ENCODE results near the gene ACOT7.

ACOT7 gene

DNA sequence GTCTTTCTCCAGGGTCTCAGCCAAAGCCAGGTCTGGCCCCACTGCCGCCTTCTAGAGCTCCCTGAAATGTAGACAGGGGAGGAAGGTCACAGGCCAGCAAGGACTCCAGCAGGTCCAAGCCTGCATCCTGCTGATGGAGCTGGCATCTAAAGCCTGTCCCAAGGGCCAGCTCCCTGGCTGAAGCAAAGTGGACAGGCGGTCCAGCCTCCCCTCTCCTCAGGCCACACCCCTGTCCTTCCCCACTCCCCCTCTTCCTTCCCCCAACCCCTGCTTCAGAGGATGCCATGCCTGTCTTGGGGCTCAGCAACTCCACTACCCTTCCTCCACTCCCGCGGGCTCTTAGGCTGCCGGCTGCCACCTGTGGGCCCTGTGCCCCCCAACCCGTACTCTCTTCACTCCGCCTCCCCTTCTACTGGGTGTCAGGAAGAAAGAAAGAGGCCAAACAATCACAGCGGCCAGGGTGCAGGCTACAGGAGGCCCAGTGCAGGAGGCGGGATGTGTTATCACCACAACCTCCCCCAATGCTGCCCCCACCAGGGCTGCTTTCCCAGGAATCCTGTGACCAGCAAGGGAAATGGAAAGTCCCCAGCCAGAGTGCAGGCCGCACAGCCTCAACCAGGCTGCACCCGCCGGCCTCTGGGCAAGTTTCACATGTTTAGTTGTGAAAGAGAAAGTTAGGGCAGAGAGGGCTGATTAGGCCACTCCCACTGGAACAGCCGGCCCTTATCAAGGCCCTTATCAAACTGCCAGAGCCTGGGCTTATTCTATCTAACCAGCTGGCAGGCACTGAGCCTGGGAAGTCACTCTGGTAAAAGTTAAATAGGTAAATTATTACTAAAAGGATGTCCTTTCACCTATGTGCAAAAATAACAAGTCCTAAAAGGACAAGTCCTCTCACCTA is 34.1 kb downstream of the ACOT7 start:
- FAIRE-seq: no peak

DNA sequence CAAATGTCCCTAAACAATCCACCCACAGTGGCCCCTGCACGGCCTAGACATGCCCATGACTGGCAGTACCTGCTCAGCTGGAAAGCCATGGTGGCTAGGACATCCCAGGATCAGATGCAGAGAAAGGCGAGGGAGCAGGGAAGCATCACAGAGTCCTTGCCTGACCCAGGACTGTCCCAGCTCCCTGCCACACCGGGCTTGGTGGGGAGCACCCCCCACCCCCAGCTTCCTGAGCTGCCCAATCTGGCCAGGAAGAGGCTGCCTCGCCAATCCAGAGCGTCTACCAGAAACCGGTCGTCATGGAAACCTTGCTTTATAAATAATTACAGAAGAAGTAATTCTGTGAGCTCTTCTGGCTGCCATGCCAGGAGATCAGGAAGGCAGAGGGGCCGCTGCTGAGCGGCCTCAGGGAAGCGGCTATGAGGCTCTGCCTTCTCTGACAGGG is 34.8 kb downstream of the ACOT7 start:
- FAIRE-seq: no peak

DNA sequence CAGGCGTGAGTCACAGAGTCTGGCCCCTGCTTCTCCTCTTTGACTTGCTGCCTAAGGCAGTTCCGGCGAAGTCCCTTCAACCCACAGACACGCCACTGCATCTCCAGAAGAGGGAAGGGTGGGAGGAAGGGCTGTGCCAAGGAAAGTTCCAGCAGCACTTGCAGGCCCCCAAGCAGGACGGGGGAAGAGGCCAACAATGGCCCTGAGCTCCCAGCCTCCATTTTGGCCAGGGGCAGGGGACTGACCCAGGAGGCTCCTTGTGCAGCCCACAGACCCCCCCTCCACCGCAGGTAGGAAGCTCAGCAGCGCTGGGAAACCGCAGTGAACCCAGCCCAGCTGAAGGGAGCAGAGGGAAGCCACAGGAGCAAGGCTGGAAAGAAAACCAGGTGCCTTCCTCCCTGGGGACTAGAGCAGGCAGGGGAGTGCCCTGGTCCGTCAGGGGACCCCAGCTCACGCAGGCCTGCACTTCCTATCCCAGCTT is 35.4 kb downstream of the ACOT7 start:
- no peak for FAIRE-seq

DNA sequence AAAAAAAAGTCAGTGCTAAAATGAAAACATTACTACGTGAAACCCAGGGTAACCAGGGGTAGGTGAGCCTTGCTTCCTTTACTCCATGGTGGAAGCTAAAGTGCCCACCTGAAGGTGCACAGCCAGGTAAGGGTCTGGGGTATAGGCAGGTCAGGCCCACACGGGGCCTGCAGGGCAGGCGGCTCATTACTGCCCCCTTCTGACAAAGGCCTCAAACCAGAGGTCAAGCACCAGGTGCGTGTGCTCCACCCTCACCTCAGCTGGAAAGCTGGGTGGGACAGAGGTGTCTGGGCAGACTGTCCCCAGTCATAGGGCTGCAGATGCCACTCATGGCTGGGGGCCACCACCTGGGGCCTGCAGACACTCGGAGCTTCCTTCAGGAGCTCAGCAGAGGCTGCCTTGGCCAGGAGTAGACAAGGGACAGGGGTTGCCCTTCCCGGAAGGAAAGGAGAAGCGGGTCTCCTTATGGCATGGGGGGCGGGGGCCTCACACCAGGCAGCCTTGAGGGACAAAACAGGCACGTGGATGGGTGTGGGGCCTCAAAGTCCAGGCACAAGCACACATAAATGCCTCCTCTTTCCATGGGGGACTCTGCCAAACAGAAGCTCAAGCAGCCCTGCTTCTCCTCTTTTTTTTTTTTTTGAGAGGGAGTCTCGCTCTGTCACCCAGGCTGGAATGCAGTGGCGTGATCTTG is 36.2 kb downstream of the ACOT7 start:
- FAIRE-seq: no peak

DNA sequence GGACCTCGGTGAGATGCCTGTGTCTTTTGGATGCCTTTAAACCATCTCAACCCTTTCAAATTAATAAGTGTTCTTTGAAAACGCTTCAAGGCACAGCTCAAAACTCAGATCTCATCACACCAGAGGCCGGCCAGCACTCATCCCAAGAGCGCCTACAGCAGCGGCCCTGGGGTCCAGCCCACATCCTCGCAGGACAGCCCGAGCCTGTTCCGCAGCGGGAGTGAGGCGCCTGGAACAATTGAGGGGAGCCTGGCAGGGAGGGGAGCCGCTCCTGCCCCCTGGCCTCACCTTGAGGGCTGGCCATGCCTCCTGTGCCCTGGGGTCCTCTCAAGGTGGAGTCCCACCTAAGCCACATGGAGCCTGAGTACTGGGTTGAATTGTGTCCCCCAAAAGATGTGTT is 37.9 kb downstream of the ACOT7 start:
- FAIRE-seq: no peak

DNA sequence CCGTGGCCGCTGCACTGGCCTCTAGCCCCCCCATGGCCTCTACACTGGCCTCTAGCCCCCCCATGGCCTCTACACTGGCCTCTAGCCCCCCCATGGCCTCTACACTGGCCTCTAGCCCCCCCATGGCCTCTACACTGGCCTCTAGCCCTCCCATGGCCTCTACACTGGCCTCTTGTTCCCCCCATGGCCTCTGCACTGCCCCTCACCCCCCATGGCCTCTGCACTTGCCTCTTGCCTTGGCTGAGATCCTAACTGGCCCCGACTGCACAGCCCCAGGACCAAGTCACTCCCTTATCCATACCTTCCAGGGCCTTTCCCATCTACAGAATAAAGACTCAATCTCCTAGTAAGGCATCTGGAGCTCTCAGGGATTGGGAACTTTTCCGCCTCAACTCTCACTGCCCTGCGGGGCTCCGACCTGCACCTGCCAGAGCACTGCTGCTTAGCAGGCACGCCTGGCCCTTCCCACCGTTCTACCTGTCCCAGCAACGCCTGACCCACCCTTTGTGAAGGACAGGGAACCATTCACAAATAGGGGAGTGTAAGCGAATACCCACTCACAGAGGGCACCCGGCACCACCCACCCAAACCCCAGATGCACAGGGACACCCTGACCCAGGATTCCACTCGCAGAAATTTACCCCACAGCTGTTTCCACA is 38.8 kb downstream of the ACOT7 start:
- FAIRE-seq: no peak

DNA sequence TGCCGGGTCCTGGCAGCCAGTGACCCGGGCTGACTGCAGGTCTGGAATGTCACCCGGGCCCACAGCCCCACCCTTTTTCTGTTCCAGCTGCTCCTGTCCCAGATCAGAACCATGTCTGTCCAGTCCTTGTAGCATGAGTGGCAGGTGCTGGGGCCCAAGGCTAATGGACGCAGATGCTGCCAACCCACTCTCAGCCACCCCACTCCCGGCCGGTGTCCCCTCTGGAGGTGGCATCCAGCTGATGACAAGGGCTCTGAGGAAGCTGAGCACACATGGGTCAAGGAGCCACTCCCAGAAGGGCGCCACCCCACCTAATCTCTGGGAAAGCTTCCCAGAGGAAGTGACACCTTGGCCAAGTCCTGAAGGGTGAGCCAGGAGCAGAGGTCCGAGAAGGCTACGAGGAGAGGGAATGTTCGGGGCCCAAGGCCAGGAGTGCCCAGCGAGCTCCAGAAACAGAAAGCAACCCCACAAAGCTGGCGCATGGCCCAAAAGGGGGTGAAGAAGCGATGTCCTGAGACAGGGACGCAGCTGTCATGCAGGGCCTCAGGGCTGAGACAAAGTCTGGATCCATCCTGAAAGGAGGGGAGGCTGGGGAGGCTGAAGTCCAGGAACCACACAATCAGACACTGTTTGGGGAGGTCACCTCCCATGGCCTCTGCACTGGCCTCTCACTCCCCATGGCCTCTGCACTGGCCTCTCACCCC is 39.5 kb downstream of the ACOT7 start:
- no peak for FAIRE-seq

DNA sequence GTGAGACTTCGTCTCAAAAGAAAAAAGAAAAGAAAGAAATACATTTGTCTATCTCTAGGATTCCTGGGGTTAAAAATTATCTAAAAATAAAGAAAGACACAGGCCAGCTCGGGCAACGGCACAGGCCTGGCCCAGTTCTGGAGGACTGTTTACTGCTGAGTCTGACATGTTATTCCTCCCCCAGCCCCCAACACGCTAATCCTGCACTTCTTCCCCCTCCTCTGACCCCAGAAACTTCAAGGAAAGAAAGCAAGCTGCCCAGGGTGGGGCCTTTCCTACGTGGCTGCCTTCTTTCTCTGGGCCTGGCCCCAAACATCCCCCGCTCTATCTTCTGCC is 40.0 kb downstream of the ACOT7 start:
- no peak for FAIRE-seq

DNA sequence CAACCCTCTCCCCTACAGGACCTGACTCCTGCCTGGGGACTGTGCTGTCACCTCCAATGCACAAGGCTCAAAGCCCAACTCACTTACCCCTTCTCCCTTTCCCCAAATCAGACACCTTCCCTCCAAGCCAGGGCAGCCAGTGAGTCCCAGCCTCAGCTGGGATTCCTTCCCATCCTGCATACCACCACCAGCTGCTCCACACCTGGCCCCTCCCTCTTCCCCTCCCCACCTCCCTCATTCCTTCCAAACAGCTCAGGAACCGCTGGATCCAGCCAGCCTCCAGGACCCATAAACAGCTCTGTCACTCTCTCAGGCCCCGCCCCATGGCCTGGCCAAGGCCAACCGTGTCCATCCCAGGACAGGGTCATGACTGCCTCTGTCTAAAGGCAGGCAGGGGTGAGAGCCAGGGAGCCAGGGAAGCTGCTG is 41.4 kb downstream of the ACOT7 start:
- FAIRE-seq: no peak

DNA sequence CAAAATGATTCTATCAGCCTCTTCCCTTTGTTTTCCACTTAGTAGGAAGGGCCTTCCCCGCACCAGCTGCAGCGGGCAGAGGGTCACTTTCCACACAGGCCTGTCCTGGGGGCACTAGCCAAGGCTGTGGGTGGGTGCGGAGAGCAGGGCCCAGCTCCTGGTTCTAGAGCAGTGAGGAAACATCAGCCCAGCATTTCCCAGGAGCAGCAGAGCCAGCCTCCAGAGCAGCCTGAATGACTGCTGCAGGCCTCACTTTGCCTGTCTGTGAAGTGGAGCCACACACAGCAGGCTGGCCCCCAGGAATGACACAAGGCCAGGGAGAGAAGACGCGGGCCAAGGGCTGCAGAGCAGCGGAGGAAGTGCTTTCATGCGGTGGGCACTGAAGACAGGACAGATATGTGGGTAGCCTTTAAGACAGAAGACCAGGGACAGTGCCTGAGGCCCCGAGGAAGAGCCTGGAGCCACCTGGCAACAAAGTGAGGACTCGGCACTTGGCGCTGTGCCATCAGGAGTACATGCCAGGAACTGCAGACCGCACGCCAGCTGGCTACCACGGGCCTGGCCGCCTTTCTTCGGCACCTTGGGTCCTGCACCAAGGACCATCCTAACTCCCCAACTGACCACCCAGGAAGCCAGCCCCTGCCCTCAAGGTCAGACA is 42.0 kb downstream of the ACOT7 start:
- no peak for FAIRE-seq

DNA sequence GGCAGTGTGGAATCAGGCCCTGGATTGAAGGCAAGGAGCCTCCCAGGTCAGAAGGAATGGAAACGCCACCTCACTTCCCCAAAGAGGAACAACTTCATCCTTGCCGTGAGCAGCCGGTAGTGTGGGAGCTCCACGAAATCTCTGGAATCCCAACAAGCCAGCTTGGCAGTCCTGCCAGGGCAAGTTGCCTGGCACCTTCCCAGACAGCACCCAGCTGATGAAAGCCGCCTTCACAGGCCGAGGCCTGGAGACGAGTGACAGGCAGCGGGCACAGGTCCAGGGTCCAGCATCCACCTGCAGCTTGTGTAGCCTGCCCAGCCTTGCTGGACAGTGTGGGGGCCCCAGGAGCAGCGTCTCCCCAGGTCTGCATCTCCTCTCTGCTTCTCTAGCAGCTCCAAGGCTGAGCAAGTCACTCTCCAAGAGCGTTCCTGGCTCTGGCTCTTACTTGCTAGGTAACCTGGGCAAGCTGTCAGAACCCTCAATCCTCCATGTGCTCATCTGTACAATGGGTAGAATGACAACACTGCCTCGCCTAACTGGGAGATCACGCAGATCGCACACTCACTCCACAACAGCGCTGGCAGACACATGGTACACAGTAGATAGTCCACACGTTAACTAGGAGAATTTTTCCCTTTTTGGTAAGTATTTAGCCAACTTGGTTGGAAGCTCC is 43.0 kb downstream of the ACOT7 start:
- no peak for FAIRE-seq

DNA sequence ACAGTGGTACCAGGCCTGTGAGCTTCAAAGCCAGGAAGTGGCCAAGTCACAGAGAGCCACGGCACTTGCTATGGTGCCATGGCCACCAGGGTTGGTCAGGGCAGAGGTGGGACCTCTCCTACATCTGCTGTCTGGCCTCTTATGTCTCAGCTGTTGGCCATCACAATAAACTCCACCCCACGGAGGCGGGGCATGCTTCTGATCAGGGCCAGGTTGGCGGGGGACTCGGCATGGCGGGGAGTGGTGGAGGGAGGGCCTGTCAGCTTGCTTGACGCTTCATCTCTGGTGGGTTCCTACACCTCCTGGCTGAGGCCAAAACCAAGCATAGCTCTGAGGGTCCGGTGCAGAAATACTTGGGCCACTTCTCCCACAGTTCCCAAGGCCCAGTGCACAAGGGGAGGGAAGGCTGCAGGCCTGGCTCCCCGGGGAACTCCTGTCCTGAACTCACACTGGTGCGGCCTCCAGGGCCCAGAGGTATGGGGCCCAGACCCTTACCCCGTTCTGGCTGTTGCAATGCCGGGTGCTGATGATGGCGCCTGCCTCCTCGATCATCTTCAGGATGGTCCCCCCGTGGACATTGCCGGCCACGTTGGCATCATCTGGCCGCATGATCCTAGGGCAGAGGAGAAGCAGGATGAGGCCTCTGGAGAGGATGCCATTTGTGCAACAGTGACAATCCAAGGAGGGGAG is 44.2 kb downstream of the ACOT7 start:
- no peak for FAIRE-seq

DNA sequence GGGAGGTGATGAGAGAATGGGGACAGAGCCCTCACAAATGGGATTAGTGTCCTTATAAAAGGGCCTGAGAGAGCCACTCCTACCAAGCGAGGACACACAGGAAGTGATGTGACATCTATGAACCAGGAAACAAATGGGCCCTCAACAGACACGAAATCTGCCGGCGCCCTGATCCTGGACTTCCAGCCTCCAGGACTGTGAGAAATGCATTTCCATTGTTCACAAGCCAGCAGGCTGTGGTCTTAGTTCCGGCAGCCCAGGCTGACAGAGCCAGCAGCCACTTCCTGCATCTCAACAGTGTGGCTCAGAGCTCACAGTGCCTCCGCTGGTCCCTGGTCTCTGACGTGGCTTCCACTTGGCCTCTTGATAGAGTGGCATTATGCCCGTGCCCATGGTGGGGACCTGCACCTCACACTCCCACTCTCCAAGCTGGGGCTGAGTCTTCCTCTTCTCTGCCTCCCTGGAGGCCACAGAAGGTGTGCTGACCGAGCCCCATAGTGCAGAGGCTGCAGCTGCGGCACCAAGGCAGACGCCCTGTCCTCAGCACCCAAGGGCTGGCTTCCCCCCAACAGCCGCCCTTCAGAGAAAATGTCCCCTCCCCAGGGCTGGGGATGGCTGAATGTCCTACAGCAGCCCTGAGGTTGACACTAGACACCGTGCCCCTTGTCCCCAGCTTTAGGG is 44.9 kb downstream of the ACOT7 start:
- no peak for FAIRE-seq

DNA sequence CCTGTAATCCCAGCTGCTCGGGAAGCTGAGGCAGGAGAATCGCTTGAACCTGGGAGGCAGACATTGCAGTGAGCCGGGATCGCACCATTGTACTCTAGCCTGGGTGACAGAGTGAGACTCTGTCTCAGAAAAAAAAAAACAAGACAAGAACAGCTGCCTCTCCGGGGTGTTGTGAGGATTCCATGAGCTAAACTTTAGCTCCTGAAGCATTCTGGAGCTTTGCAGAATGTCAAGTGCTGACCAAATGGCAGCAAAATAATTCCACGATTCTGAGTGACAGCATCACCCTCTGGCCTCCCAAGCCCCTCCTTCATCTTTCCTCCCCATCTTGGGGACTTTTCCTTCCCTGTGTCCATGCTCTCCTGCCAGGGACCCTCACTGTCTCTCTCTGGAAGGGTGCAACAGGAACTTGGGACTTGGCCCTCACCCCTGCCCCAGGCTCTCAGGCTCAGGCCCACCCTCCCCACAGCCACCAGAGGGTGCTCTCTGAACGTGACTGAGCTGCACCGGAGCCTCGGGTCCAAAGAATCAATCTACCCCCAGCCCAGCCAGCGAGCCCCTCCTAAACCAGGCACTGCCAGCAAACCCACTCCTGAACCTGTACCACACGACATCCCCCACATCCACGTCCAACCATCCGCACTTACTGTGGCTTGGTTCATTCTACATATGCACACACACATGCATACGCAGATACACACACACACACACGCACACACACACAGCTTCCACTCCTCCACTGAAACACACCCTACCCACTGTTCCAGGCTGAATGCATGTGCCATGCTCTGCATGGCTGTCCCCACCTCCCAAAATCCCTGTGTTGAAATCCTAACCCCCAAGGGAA is 45.7 kb downstream of the ACOT7 start:
- no peak for FAIRE-seq

DNA sequence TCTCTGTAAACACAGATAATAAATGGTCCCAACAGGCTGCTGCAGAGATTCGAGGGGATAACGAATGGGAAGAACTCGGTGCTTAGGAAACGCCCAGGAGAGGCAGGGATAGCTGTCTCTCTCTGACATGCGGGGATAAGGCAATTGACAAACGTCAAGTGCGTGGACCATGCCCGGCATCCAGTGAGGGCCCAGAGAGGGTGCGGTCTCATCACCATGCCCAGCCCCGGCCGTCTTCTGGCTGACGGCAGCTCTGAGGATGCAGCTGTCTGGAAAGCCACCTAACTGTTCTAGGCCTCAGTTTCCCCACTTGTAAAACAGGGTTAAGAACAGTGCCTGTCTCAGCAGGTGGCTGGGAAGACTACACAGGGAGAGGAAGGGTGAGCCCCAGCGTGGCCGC is 48.1 kb downstream of the ACOT7 start:
- FAIRE-seq: no peak

DNA sequence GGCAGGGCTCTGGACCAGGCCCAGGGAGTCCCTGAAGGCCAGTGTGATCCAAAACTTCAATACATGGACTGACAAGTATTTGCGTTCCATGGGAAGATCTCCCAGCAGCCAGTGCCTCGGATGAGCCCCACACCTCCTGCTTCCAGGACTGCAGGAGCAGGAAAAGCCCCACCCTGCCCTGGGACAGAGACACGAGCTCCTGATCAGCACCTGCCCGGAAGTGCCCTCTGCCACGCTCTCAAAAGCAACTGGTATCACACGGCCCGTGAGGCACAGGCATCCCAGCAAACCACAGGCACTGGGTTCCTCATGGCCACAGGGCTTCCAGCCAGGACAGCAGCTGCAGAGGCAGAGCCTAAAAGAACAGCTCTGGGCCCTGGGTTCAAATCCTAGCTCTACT is 48.6 kb downstream of the ACOT7 start:
- no peak for FAIRE-seq

DNA sequence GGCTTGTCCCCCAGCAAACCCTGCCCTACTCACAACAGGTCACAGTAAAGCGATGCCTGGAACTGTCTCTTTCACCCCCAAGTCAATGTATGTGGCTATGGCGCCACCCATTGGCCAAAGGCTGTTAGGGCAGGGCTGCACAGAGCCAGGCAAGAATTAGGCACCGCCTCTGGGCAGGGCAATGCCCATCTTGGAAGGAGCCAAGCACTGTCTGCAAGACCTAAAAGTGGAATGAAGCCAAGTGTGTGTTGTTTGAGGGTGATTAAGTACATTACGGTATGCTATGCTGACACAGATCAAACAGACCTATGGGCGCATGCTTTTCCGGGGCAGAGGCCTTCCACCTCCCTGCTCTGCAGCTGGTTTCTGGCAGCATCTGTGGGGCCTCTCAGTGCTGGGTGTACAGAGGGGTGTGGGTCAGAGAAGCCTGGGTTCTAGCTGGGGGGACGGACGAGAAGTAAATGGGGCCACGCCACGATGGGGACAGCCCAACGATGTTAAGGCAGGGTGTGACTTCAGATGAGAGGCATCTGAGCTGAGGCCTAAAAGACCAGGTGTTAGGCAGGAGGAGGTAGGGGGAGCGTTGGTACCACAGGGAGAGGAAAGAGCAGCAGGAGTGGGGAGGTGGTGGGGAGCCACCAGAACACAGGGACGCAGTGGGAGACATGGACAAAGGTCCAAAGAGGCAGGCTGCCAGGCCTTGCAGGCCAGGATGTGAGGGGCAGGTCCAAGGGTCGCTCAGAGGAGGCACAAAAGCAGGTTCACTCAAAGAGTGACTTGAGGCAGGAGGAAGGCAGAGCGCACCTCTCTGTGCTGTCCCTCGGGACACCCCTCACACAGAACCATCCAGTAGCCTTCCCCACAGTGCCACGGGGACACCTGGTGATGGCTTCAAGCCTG is 49.8 kb downstream of the ACOT7 start:
- peak; percentile 92 for FAIRE-seq

DNA sequence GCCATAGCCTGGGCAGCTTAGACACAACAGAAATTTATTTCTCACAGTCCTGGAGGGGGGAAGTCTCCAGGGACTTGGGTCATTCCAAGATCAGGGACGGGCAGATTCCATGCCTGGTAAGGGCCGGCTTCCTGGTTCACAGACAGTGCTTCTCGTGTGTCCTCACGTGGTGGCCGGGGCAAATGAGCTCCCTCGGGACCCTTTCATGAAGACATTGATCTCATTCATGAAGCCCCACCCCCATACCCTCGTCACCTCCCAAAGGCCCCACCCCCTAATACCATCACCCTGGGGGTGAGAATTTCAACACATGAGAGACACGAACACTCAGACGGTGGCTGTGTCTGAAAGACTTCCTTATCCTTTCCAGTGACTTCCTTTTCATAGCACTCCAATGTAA is 51.5 kb downstream of the ACOT7 start:
- no peak for FAIRE-seq

DNA sequence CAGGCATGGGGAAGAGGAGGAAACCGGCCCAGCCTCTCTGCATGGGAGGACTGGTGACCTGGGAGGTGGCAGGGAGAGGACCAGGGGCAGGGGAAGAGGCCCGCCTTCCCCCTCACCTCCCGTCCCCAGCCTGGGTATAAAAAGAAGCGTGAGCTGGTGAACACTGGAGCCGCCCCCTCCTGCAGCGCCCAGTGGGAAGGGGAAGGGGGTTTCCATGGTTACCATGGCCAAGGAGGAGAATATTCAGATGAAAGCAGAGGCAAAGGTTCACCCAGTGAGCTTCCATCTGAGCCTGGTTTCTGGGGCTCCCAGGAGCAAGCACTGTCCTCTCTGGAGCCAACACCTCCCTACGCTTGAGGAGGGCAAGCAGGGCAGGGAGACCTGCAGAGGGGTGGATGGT is 54.9 kb downstream of the ACOT7 start:
- no peak for FAIRE-seq
